K562 (cell line): ENCODE measurements around the gene PDE6B. TPM values are rescaled to one million over a fixed set of nuclear protein-coding genes. Genes with fewer than 3 reads are reported as not detected.

Experiments
- BHLHE40 ChIP-seq: IDR thresholded peaks from 2 replicates; pipeline ENCODE4 v1.6.1; 2011; ENCODE audit warnings: low read length, improper control_type of control experiment
- CSDE1 ChIP-seq, 2 experiments: fragments of 450-650 bp; IDR thresholded peaks; 2 replicates each; pipeline ENCODE4 v1.6.1; 2016; ENCODE audit warnings: mild to moderate bottlenecking in 1 of 2
- DIDO1 ChIP-seq: fragments of 450-650 bp; IDR thresholded peaks from 2 replicates; pipeline ENCODE4 v1.6.1; 2016; ENCODE audit warnings: low read depth, missing biosample characterization, missing genetic modification characterization
- ELF1 ChIP-seq: fragments of 200-800 bp; sonication (Bioruptor generic); IDR thresholded peaks from 2 replicates; pipeline ENCODE4 v1.6.1; 2016; ENCODE audit warnings: missing genetic modification characterization, missing compliant biosample characterization
- ESRRA ChIP-seq: fragments of 450-650 bp; IDR thresholded peaks from 2 replicates; pipeline ENCODE4 v1.6.1; 2014; ENCODE audit warnings: low read depth, mild to moderate bottlenecking, moderate library complexity, borderline replicate concordance
- HDAC1 ChIP-seq, 2 experiments: fragments of 450-650 bp; IDR thresholded peaks; 2 replicates each; pipeline ENCODE4 v1.6.1; 2016 to 2017; ENCODE audit warnings: inconsistent platforms in 1 of 2, mild to moderate bottlenecking in 1 of 2, moderate library complexity in 1 of 2
- HDAC6 ChIP-seq: IDR thresholded peaks from 2 replicates; pipeline ENCODE4 v1.6.1; 2012; ENCODE audit warnings: low read depth, mild to moderate bottlenecking, control low read depth, inconsistent platforms, low read length, moderate library complexity
- HMG20B ChIP-seq: fragments of 250-450 bp; sonication (Bioruptor Pico); IDR thresholded peaks from 2 replicates; pipeline ENCODE4 v1.5.0; 2021; ENCODE audit warnings: mild to moderate bottlenecking
- KDM5B ChIP-seq: fragments of 200-600 bp; sonication (generic); IDR thresholded peaks from 2 replicates; pipeline ENCODE4 v1.6.1; 2012; ENCODE audit warnings: low read depth, mild to moderate bottlenecking, moderate library complexity, low read length, control low read depth, inconsistent platforms; ENCODE audit not compliant: insufficient replicate concordance
- KLF10 ChIP-seq: fragments of 250-450 bp; sonication (Bioruptor Pico); IDR thresholded peaks from 2 replicates; pipeline ENCODE4 v1.6.1; 2021; ENCODE audit warnings: matching md5 sums
- LARP7 ChIP-seq: fragments of 450-650 bp; IDR thresholded peaks from 2 replicates; pipeline ENCODE4 v1.6.1; 2016
- MAFF ChIP-seq: IDR thresholded peaks from 2 replicates; pipeline ENCODE4 v1.6.1; 2012; ENCODE audit warnings: low read length, improper control_type of control experiment
- MYBL2 ChIP-seq, 2 experiments: fragments of 450-650 bp in 1 of 2; sonication (generic) in 1 of 2; formaldehyde crosslinking in 1 of 2; IDR thresholded peaks; 2 replicates each; pipeline versions ENCODE4 v1.6.1 to v1.8.1; 2017 to 2022; ENCODE audit warnings: borderline replicate concordance in 1 of 2, inconsistent platforms in 1 of 2, low read depth in 1 of 2, mild to moderate bottlenecking in 1 of 2, missing genetic modification reagents in 1 of 2, moderate library complexity in 1 of 2
- PHF20 ChIP-seq: fragments of 450-650 bp; IDR thresholded peaks from 2 replicates; pipeline ENCODE4 v1.6.1; 2018; ENCODE audit not compliant: partially characterized antibody
- POLR2A ChIP-seq: fragments of 450-650 bp; conservative IDR thresholded peaks from 2 replicates; pipeline ENCODE4 v1.6.1; 2016
- RBFOX2 ChIP-seq: fragments of 200-400 bp; formaldehyde crosslinking; IDR thresholded peaks from 2 replicates; pipeline ENCODE4 v1.6.1; 2017; ENCODE audit warnings: low read depth, mild to moderate bottlenecking, low read length, moderate library complexity
- RBM15 ChIP-seq: fragments of 200-400 bp; formaldehyde crosslinking; IDR thresholded peaks from 2 replicates; pipeline ENCODE4 v1.6.1; 2018; ENCODE audit warnings: mild to moderate bottlenecking, low read length, moderate library complexity; ENCODE audit not compliant: insufficient read depth
- RFX5 ChIP-seq: IDR thresholded peaks from 2 replicates; pipeline ENCODE4 v1.6.1; 2011; ENCODE audit warnings: low read depth, mild to moderate bottlenecking, improper control_type of control experiment, low read length
- XRCC4 ChIP-seq: IDR thresholded peaks from one replicate; pipeline ENCODE4 v1.6.1; 2011; ENCODE audit not compliant: insufficient read depth, insufficient read length; ENCODE audit errors: extremely low read depth
- polyA plus RNA-seq, 8 experiments: library from polyadenylated mRNA; depleted of rRNA in 4 of 8; stranded (reverse) in 5 of 8; unstranded in 3 of 8; fragments of >200 nt; fragmentation: Nextera tagmentation in 2 of 8; fragmentation: Illumina TruSeq in 1 of 8; extraction: Ambion mirVana in 2 of 8; extraction: Trizol in 1 of 8; gene quantifications; 2 replicates each; pipeline versions ENCODE4 v1.2.1 to v1.2.3, GENCODE V29; 2011 to 2014; ENCODE audit warnings: inconsistent platforms in 1 of 8, missing spikeins in 1 of 8
- total RNA-seq, 7 experiments: library from RNA; depleted of rRNA in 6 of 7; stranded (reverse); fragments of >200 nt in 6 of 7; fragmentation: Illumina TruSeq in 2 of 7; extraction: Trizol in 2 of 7; gene quantifications; 2 replicates each; pipeline versions ENCODE4 v1.2.1 to v1.2.3, GENCODE V29; 2011 to 2021; ENCODE audit warnings: low replicate concordance in 1 of 7
- TF ChIP-seq, protein P1 (sequence below): fragments of 200-800 bp; sonication (Bioruptor generic); IDR thresholded peaks from 2 replicates; pipeline ENCODE4 v1.6.1; 2017; ENCODE audit warnings: missing genetic modification characterization, missing compliant biosample characterization
- TF ChIP-seq, protein P2 (sequence below): fragments of 450-650 bp; IDR thresholded peaks from 2 replicates; pipeline ENCODE4 v1.7.0; 2016; ENCODE audit warnings: borderline replicate concordance
- TF ChIP-seq, protein P3 (sequence below): fragments of 250-450 bp; sonication (Bioruptor Pico); IDR thresholded peaks from 2 replicates; pipeline ENCODE4 v1.4.0; 2020; ENCODE audit warnings: mild to moderate bottlenecking
- TF ChIP-seq, protein P4 (sequence below): sonication (generic); formaldehyde crosslinking; IDR thresholded peaks from 2 replicates; pipeline ENCODE4 v1.8.1; 2022; ENCODE audit warnings: missing genetic modification reagents

Gene PDE6B
- total and polyA plus RNA-seq, 9 of the 15 experiments (the other 6 are each of a cell fraction or from before 2014, with no cell fraction given), result 0.04 TPM; not detected in 8

DNA sequence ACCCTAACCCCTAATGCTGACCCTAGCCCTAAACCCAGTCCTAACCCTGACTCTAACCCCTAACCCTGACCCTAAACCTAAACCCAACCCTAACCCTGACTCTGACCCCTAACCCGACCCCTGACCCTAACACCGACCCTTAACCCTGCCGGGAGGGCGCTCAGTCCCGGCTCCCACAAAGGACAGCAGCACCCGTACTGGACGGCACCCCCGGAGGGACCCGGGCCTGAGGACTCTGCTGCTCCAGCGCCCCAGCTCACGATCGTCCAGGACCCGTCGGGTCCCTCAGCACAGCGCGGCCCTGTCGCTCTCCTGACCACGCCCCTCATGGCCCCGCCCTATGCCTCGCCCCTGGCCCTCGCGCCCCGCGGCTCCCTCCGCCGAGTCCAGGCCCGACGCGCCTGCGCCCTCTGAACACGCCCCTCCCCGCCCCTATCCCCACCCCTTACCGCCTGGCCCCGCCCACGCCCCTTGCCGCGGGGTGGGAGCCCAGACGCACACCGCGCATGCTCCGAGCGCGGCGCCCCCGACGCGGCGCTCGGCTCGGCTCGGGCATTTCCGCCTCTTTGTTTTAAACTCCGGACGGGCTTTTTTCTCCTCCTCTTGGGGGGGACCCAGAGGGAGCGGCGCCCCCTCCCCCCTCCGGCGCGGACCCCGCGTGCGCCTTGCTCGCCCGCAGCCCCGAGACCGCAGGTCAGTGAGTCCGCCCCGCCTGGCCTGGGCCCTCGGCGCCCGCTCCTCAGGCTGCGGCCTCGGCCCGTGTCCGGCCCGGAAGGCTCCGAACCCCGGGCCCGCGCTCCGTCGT is 80.1 kb downstream of the PDE6B start, which contains the start of gene PCGF3 (continued):
- no peak for TF ChIP-seq HDAC6
- 0 out of 4 replicates have a peak, but pooled peaks of 1 of the 2 experiments have one; percentile 70 for TF ChIP-seq HDAC1 (IDR thresholded peaks at IDR 0.05)
- TF ChIP-seq, protein P1, sequence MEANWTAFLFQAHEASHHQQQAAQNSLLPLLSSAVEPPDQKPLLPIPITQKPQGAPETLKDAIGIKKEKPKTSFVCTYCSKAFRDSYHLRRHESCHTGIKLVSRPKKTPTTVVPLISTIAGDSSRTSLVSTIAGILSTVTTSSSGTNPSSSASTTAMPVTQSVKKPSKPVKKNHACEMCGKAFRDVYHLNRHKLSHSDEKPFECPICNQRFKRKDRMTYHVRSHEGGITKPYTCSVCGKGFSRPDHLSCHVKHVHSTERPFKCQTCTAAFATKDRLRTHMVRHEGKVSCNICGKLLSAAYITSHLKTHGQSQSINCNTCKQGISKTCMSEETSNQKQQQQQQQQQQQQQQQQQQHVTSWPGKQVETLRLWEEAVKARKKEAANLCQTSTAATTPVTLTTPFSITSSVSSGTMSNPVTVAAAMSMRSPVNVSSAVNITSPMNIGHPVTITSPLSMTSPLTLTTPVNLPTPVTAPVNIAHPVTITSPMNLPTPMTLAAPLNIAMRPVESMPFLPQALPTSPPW (CRISPR knock-in tag), result peak; percentile 83
- no peak for TF ChIP-seq XRCC4
- no peak for TF ChIP-seq MYBL2 (IDR thresholded peaks at IDR 0.05; ENCODE audit: low read depth)
- TF ChIP-seq MYBL2 (CRISPR knock-in tag; IDR thresholded peaks at IDR 0.05; ENCODE audit: borderline replicate concordance), result no peak
- no peak for TF ChIP-seq MAFF
- no peak for TF ChIP-seq CSDE1 (IDR thresholded peaks at IDR 0.05)
- no peak for TF ChIP-seq ESRRA
- TF ChIP-seq DIDO1 (tag), result no peak
- no peak for TF ChIP-seq ELF1
- TF ChIP-seq POLR2A, result peak; percentile 61
- no peak for TF ChIP-seq RFX5
- TF ChIP-seq, protein P2, sequence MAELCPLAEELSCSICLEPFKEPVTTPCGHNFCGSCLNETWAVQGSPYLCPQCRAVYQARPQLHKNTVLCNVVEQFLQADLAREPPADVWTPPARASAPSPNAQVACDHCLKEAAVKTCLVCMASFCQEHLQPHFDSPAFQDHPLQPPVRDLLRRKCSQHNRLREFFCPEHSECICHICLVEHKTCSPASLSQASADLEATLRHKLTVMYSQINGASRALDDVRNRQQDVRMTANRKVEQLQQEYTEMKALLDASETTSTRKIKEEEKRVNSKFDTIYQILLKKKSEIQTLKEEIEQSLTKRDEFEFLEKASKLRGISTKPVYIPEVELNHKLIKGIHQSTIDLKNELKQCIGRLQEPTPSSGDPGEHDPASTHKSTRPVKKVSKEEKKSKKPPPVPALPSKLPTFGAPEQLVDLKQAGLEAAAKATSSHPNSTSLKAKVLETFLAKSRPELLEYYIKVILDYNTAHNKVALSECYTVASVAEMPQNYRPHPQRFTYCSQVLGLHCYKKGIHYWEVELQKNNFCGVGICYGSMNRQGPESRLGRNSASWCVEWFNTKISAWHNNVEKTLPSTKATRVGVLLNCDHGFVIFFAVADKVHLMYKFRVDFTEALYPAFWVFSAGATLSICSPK, result peak; percentile 89; the same call in 1 of the 2 replicates
- TF ChIP-seq, protein P3, sequence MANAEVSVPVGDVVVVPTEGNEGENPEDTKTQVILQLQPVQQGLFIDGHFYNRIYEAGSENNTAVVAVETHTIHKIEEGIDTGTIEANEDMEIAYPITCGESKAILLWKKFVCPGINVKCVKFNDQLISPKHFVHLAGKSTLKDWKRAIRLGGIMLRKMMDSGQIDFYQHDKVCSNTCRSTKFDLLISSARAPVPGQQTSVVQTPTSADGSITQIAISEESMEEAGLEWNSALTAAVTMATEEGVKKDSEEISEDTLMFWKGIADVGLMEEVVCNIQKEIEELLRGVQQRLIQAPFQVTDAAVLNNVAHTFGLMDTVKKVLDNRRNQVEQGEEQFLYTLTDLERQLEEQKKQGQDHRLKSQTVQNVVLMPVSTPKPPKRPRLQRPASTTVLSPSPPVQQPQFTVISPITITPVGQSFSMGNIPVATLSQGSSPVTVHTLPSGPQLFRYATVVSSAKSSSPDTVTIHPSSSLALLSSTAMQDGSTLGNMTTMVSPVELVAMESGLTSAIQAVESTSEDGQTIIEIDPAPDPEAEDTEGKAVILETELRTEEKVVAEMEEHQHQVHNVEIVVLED (CRISPR knock-in tag), result no peak
- TF ChIP-seq RBM15, result no peak
- TF ChIP-seq, protein P4, sequence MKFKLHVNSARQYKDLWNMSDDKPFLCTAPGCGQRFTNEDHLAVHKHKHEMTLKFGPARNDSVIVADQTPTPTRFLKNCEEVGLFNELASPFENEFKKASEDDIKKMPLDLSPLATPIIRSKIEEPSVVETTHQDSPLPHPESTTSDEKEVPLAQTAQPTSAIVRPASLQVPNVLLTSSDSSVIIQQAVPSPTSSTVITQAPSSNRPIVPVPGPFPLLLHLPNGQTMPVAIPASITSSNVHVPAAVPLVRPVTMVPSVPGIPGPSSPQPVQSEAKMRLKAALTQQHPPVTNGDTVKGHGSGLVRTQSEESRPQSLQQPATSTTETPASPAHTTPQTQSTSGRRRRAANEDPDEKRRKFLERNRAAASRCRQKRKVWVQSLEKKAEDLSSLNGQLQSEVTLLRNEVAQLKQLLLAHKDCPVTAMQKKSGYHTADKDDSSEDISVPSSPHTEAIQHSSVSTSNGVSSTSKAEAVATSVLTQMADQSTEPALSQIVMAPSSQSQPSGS (CRISPR knock-in tag), result no peak
- peak; percentile 43; the same call in 1 of the 2 replicates for TF ChIP-seq BHLHE40
- no peak for TF ChIP-seq HMG20B (CRISPR knock-in tag)
- no peak for TF ChIP-seq KLF10 (CRISPR knock-in tag)
- TF ChIP-seq LARP7, result peak; percentile 90
- TF ChIP-seq RBFOX2, result peak; percentile 79
- TF ChIP-seq PHF20, result no peak
- peak; percentile 45 for TF ChIP-seq KDM5B
